OCI-LY7 (cell line): ENCODE results near the gene SEC23A. TPM values are rescaled to one million over a fixed set of nuclear protein-coding genes. Genes with fewer than 3 reads are reported as not detected.

Source experiments
- BruUV-seq: library from RNA; stranded (reverse); fragments of 400-500 nt; replicated peaks from 2 replicates; lab custom pipeline; 2021; lab: Mats Ljungman, UMichigan
- CTCF ChIA-PET: fragments of 300-600 bp; sonication (Branson Sonifier 250); formaldehyde crosslinking; loops from one replicate; lab custom pipeline; 2022; ENCODE audit warnings: antibody characterized with exemption; ENCODE audit not compliant: unreplicated experiment; lab: Charles Lee
- POLR2A ChIA-PET: fragments of 300-600 bp; sonication (Branson Sonifier 250); formaldehyde crosslinking; loops from one replicate; lab custom pipeline; 2022; ENCODE audit warnings: antibody characterized with exemption; lab: Charles Lee
- DNase-seq: peaks from one replicate; pipeline ENCODE4 v3.0.0-alpha.2; 2015; ENCODE audit warnings: low spot score
- H2AFZ ChIP-seq: fragments of 200-600 bp; sonication (generic), shearing (Covaris generic); 2 replicates; pipeline ENCODE4 v1.6.1; 2014; ENCODE audit warnings: mild to moderate bottlenecking, antibody characterized with exemption, low read length, moderate library complexity
- H3K27ac ChIP-seq: fragments of 200-600 bp; sonication (generic); 2 replicates; pipeline ENCODE4 v1.5.1; 2014; ENCODE audit warnings: mixed run types, low read depth, mild to moderate bottlenecking, moderate library complexity, low read length, inconsistent platforms; ENCODE audit not compliant: poor library complexity, severe bottlenecking
- H3K36me3 ChIP-seq: fragments of 200-600 bp; sonication (generic); 2 replicates; pipeline ENCODE4 v1.6.1; 2014; ENCODE audit warnings: mild to moderate bottlenecking, antibody characterized with exemption, low read length, moderate library complexity, mixed read lengths; ENCODE audit not compliant: insufficient read depth
- H3K4me1 ChIP-seq: fragments of 200-600 bp; sonication (generic); 2 replicates; pipeline ENCODE4 v1.5.1; 2014; ENCODE audit warnings: mild to moderate bottlenecking, low read length; ENCODE audit not compliant: insufficient read depth, poor library complexity, severe bottlenecking
- H3K4me2 ChIP-seq: fragments of 200-600 bp; sonication (generic); 2 replicates; pipeline ENCODE4 v1.6.1; 2014; ENCODE audit warnings: mild to moderate bottlenecking, low read length
- H3K4me3 ChIP-seq: fragments of 200-600 bp; sonication (generic); 2 replicates; pipeline ENCODE4 v1.5.1; 2014; ENCODE audit warnings: mild to moderate bottlenecking, low read depth, low read length; ENCODE audit not compliant: poor library complexity, severe bottlenecking
- H3K79me2 ChIP-seq: fragments of 200-600 bp; sonication (generic); 2 replicates; pipeline ENCODE4 v1.6.1; 2016; ENCODE audit warnings: low read depth, mild to moderate bottlenecking, low read length, moderate library complexity, mixed read lengths; ENCODE audit not compliant: insufficient read depth
- H3K9me2 ChIP-seq: fragments of 200-600 bp; sonication (generic); 2 replicates; pipeline ENCODE4 v1.6.1; 2016; ENCODE audit warnings: mild to moderate bottlenecking, low read length, mixed read lengths; ENCODE audit not compliant: insufficient read depth
- H3K9me3 ChIP-seq: fragments of 200-600 bp; sonication (generic); 2 replicates; pipeline ENCODE4 v1.6.1; 2014; ENCODE audit warnings: mild to moderate bottlenecking, mixed run types, low read length, mixed read lengths
- H4K20me1 ChIP-seq: fragments of 200-600 bp; sonication (generic); 2 replicates; pipeline ENCODE4 v1.6.1; 2014; ENCODE audit warnings: mild to moderate bottlenecking, antibody characterized with exemption, low read length, moderate library complexity, mixed read lengths; ENCODE audit not compliant: insufficient read depth
- CTCF ChIP-seq: fragments of 200-600 bp; sonication (generic); conservative IDR thresholded peaks from 2 replicates; pipeline ENCODE4 v1.5.1; 2014; ENCODE audit warnings: mild to moderate bottlenecking, antibody characterized with exemption, low read length, moderate library complexity, mixed read lengths
- EZH2phosphoT487 ChIP-seq: fragments of 200-600 bp; sonication (generic); IDR thresholded peaks from 2 replicates; pipeline ENCODE4 v1.6.1; 2018; ENCODE audit warnings: low read depth, borderline replicate concordance, mild to moderate bottlenecking, mixed run types, antibody characterized with exemption, low read length, moderate library complexity, mixed read lengths
- intact Hi-C: fragments of 100-400 bp; cut with micrococcal nuclease; formaldehyde crosslinking; loops from one replicate; pipeline ENCODE4 v1.10.0; 2022; ENCODE audit not compliant: unreplicated experiment
- total RNA-seq, 2 experiments: library from RNA; depleted of rRNA in 1 of 2; stranded (reverse); fragments of >200 nt in 1 of 2; shearing (Covaris generic) in 1 of 2; gene quantifications; 2 replicates each; pipeline ENCODE4 v1.2.3, GENCODE V29; 2014 to 2022

SEC23A gene
- total RNA-seq, 2 experiments from 2014 or later = 47.5 to 55.7 TPM

- no TSS peak for BruUV-seq
- ChIA-PET CTCF (no interaction called here), POLR2A (interaction anchor here (0.6 kb wide), 1 partner anchor 50 kb away, joined by 4 read pairs; no protein-coding TSS in a partner anchor)
- no peak for TF ChIP-seq CTCF
- no peak for TF ChIP-seq EZH2phosphoT487
- intact Hi-C loops = no loop called here
- no peak overlapping the region for H3K27ac ChIP-seq
- H3K36me3 ChIP-seq = no peaks in the 10 kb centered on the region
- no peaks in the 10 kb centered on the region for H3K9me2 ChIP-seq
- H4K20me1 ChIP-seq = no peaks in the 10 kb centered on the region
- no peak overlapping the region for H3K4me2 ChIP-seq
- DNase-seq = no peak
- H3K4me3 ChIP-seq = no peak overlapping the region
- H3K79me2 ChIP-seq = no peaks in the 10 kb centered on the region
- H3K4me1 ChIP-seq = no peaks in the 10 kb centered on the region
- H3K9me3 ChIP-seq = no peaks in the 10 kb centered on the region
- H2AFZ ChIP-seq = no peak overlapping the region
These were observed 115.3 kb downstream of the SEC23A start for GRCh38 chr14:38987781-38988180.

GRCh38 chr14:38982837-38983236 lies 120.2 kb downstream of the SEC23A start:
- intact Hi-C loops = no loop called here

More at GRCh38 chr14:38982837-38983236, 120.2 kb downstream of the SEC23A start:
- Histone ChIP-seq H3K9me3 (no peaks in the 10 kb centered on the region), H3K9me2 (no peaks in the 10 kb centered on the region), H4K20me1 (no peaks in the 10 kb centered on the region), H3K79me2 (no peaks in the 10 kb centered on the region), H3K27ac (no peak overlapping the region), H3K4me1 (no peaks in the 10 kb centered on the region), H3K4me2 (no peak overlapping the region), H3K4me3 (no peak overlapping the region), H2AFZ (no peak overlapping the region), H3K36me3 (no peaks in the 10 kb centered on the region)
- TF ChIP-seq EZH2phosphoT487 (no peak), CTCF (no peak)
- CTCF ChIA-PET = no interaction called here
- POLR2A ChIA-PET = interaction anchor here (0.7 kb wide), 1 partner anchor 571 kb away, joined by 4 read pairs; no protein-coding TSS in a partner anchor
- DNase-seq = no peak
- BruUV-seq = no TSS peak
